Neuronal stem cell (in vitro differentiated cells): Measurements from ENCODE around the gene TRAPPC13.
"Not testable (repeated sequence)": the region's sequence is repeated elsewhere in the genome, so short reads cannot be mapped to it uniquely, and the experiment has no call there.

Experiments used
- DNase-seq: peaks from one replicate; pipeline ENCODE4 v3.0.0-alpha.2; 2013; ENCODE audit warnings: low spot score
- H2AFZ ChIP-seq: one replicate; pipeline ENCODE4 v1.6.1; 2013; ENCODE audit warnings: mild to moderate bottlenecking, low read length, inconsistent platforms
- H2AK5ac ChIP-seq: 2 replicates; pipeline ENCODE4 v1.6.1; 2013; ENCODE audit warnings: low read depth, mild to moderate bottlenecking, inconsistent platforms, low read length, moderate library complexity, mixed read lengths
- H2BK120ac ChIP-seq: 2 replicates; pipeline ENCODE4 v1.6.1; 2013; ENCODE audit warnings: low read depth, mild to moderate bottlenecking, inconsistent platforms, low read length, moderate library complexity, mixed read lengths
- H2BK12ac ChIP-seq: one replicate; pipeline ENCODE4 v1.6.1; 2013; ENCODE audit warnings: low read length, inconsistent platforms
- H2BK15ac ChIP-seq: 2 replicates; pipeline ENCODE4 v1.6.1; 2013; ENCODE audit warnings: mild to moderate bottlenecking, low read length, inconsistent platforms, mixed read lengths
- H2BK5ac ChIP-seq: one replicate; pipeline ENCODE4 v1.6.1; 2013; ENCODE audit warnings: inconsistent platforms, mild to moderate bottlenecking, low read length, moderate library complexity
- H3K14ac ChIP-seq: one replicate; pipeline ENCODE4 v1.6.1; 2013; ENCODE audit warnings: low read length, inconsistent platforms
- H3K18ac ChIP-seq: 2 replicates; pipeline ENCODE4 v1.6.1; 2013; ENCODE audit warnings: low read length, inconsistent platforms
- H3K23ac ChIP-seq: 2 replicates; pipeline ENCODE4 v1.6.1; 2013; ENCODE audit warnings: low read depth, mild to moderate bottlenecking, mixed read lengths, low read length, inconsistent platforms; ENCODE audit not compliant: poor library complexity
- H3K27ac ChIP-seq: replicated peaks from 3 replicates; pipeline ENCODE4 v1.5.1; 2013; ENCODE audit warnings: low read length, inconsistent platforms
- H3K27me3 ChIP-seq, 3 experiments: 2 replicates each; pipeline ENCODE4 v1.6.1; 2013; ENCODE audit warnings: low read length in 3 of 3, mild to moderate bottlenecking in 2 of 3, inconsistent platforms in 1 of 3, low read depth in 1 of 3, mixed read lengths in 1 of 3, moderate library complexity in 1 of 3; ENCODE audit not compliant: control insufficient read depth in 3 of 3, insufficient read depth in 3 of 3
- H3K36me3 ChIP-seq, 2 donors: replicated peaks in 1 of 2; 2 replicates each; pipeline ENCODE4 v1.6.1; 2013; ENCODE audit warnings: low read length in 2 of 2; ENCODE audit not compliant: control insufficient read depth in 2 of 2, insufficient read depth in 2 of 2
- H3K4ac ChIP-seq: 2 replicates; pipeline ENCODE4 v1.6.1; 2013; ENCODE audit warnings: inconsistent platforms, mild to moderate bottlenecking, low read length, moderate library complexity
- H3K4me1 ChIP-seq, 2 donors: 1 replicate in 1 of 2; 2 replicates in 1 of 2; pipeline ENCODE4 v1.6.1; 2013; ENCODE audit warnings: low read length in 2 of 2, low read depth in 1 of 2; ENCODE audit not compliant: control insufficient read depth in 2 of 2, insufficient read depth in 1 of 2
- H3K4me2 ChIP-seq: one replicate; pipeline ENCODE4 v1.6.1; 2013; ENCODE audit warnings: mild to moderate bottlenecking, low read length, inconsistent platforms; ENCODE audit not compliant: insufficient read depth, poor library complexity, severe bottlenecking
- H3K4me3 ChIP-seq, 2 donors: 2 replicates each; pipeline ENCODE4 v1.5.1; 2013; ENCODE audit warnings: low read length in 2 of 2, mild to moderate bottlenecking in 2 of 2, inconsistent platforms in 1 of 2, moderate library complexity in 1 of 2
- H3K79me1 ChIP-seq: one replicate; pipeline ENCODE4 v1.6.1; 2013; ENCODE audit warnings: low read depth, mild to moderate bottlenecking, inconsistent platforms, low read length, moderate library complexity
- H3K9ac ChIP-seq: one replicate; pipeline ENCODE4 v1.6.1; 2013; ENCODE audit warnings: mild to moderate bottlenecking, low read depth, low read length, inconsistent platforms; ENCODE audit not compliant: poor library complexity
- H3K9me3 ChIP-seq, 2 donors: replicated peaks in 1 of 2; 2 replicates each; pipeline versions ENCODE3 to v1.6.1; 2013; ENCODE audit warnings: low read length in 2 of 2, mild to moderate bottlenecking in 2 of 2, inconsistent platforms in 1 of 2, low read depth in 1 of 2, mixed read lengths in 1 of 2, moderate library complexity in 1 of 2; ENCODE audit not compliant: control insufficient read depth in 2 of 2, insufficient read depth in 1 of 2
- H4K8ac ChIP-seq: one replicate; pipeline ENCODE4 v1.6.1; 2013; ENCODE audit warnings: low read depth, mild to moderate bottlenecking, inconsistent platforms, low read length, moderate library complexity
- H4K91ac ChIP-seq: one replicate; pipeline ENCODE4 v1.6.1; 2013; ENCODE audit warnings: low read length, low read depth, mild to moderate bottlenecking, inconsistent platforms; ENCODE audit not compliant: poor library complexity
- WGBS, 2 donors: extraction: QIAGEN DNeasy Blood & Tissue Kit; methylation state at CpG; one replicate each; pipeline ENCODE4 v1.1.7; 2013; ENCODE audit warnings: missing lambda C conversion rate in 2 of 2, mixed read lengths in 1 of 2; ENCODE audit not compliant: insufficient read length in 2 of 2, insufficient replicate concordance in 1 of 2; ENCODE audit errors: extremely low coverage in 2 of 2; 5-methylcytosine and 5-hydroxymethylcytosine counted together

Gene TRAPPC13

DNA sequence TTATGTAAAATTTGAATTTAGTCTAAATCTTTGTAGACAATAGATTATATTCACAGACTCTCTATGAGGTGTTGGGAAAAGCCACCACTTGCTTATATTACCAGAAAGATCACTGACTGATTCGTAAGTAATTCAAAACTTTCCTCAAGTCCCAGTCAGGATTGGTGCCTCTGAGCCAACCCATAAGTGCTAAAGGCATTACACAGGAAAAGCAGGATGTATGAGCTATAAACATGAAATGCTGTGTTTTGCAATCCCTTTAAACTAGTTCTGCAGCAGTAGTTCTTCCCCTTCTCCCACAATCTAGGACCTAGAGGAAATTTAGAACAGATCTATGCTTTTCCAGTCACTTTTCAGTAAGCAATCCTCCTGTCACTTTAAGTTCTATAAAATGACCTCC lies 48.0 kb downstream of the TRAPPC13 start:
- H3K9me3 ChIP-seq: no peaks in the 10 kb centered on the region
- no peak overlapping the region for H4K91ac ChIP-seq
- H2AK5ac ChIP-seq: no peak overlapping the region
- H3K27me3 ChIP-seq: no peaks in the 10 kb centered on the region
- no peak overlapping the region for H3K14ac ChIP-seq
- no peak overlapping the region for H3K4me2 ChIP-seq
- no CpG with 5 or more reads among the region's 1 CpG for WGBS, 2 donors
- H3K4me1 ChIP-seq: no peaks in the 10 kb centered on the region
- H3K9ac ChIP-seq: no peak overlapping the region
- H2BK120ac ChIP-seq: no peak overlapping the region
- H3K4me3 ChIP-seq: no peak overlapping the region
- no peak overlapping the region for H3K4ac ChIP-seq
- H3K27ac ChIP-seq: no peak overlapping the region
- no peak overlapping the region for H2BK12ac ChIP-seq
- H4K8ac ChIP-seq: no peak overlapping the region
- no peak overlapping the region for H3K18ac ChIP-seq
- no peak overlapping the region for H2BK15ac ChIP-seq
- no peak overlapping the region for H3K23ac ChIP-seq
- DNase-seq: no peak
- no peak overlapping the region for H2AFZ ChIP-seq
- peaks cover 0 to 42% of the 10 kb centered on the region in 2 donors for H3K36me3 ChIP-seq
- H3K79me1 ChIP-seq: peaks cover 1% of the 10 kb centered on the region
- H2BK5ac ChIP-seq: no peak overlapping the region

DNA sequence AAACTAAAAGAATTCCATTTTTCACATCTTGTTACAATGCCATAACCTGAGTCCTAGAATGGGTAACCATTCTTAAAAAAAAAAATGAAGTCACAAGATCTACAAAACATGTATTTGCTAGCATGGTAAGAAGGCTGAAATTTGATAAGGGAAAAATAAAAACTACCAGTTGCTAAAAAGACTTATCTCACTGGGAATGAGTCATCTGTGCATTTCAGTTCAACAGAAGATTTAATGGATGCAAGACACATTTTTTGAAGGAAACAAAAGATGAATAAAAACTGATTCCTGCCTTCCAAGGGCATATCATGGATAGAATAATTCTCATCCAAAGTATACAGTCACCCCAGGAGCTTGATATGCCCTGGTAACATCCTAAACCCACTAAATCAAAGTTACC lies 49.9 kb downstream of the TRAPPC13 start:
- no peak overlapping the region for H2AFZ ChIP-seq
- H3K23ac ChIP-seq: no peak overlapping the region
- H3K4ac ChIP-seq: no peak overlapping the region
- H3K18ac ChIP-seq: no peak overlapping the region
- no peak for DNase-seq
- no peak overlapping the region for H3K9ac ChIP-seq
- H2BK120ac ChIP-seq: no peak overlapping the region
- no peak overlapping the region for H2BK5ac ChIP-seq
- H3K79me1 ChIP-seq: peaks cover 1% of the 10 kb centered on the region
- H3K27ac ChIP-seq: no peak overlapping the region
- no peak overlapping the region for H2BK12ac ChIP-seq
- H3K4me3 ChIP-seq: no peak overlapping the region
- no peak overlapping the region for H4K8ac ChIP-seq
- no peak overlapping the region for H3K14ac ChIP-seq
- no peaks in the 10 kb centered on the region for H3K27me3 ChIP-seq
- no peaks in the 10 kb centered on the region for H3K9me3 ChIP-seq
- no peak overlapping the region for H2BK15ac ChIP-seq
- no peak overlapping the region for H4K91ac ChIP-seq
- no peak overlapping the region for H2AK5ac ChIP-seq
- no peak overlapping the region for H3K4me2 ChIP-seq
- H3K4me1 ChIP-seq: no peaks in the 10 kb centered on the region
- H3K36me3 ChIP-seq: peaks cover 0 to 41% of the 10 kb centered on the region in 2 donors

DNA sequence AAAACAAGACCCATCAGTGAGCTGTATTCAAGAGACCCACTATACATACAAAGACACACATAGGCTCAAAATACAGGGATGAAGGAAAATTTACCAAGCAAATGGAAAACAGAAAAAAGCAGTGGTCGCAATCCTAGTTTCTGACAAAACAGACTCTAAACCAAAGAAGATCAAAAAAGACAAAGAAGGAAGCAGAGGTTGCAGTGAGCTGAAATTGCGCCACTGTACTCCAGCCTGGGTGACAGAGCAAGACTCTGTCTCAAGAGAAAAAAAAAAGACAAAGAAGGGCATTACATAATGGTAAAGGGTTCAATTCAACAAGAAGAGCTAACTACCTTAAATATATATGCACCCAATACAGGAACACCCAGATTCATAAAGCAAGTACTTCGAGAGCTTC lies 51.2 kb downstream of the TRAPPC13 start:
- DNase-seq, H2AFZ ChIP-seq, H3K9me3 ChIP-seq, H3K4me3 ChIP-seq, H3K27ac ChIP-seq, H3K4me1 ChIP-seq, H4K91ac ChIP-seq, H2BK15ac ChIP-seq, H3K23ac ChIP-seq, H3K4me2 ChIP-seq, H2BK12ac ChIP-seq, H3K9ac ChIP-seq, H2BK5ac ChIP-seq, H3K79me1 ChIP-seq, H2AK5ac ChIP-seq, H3K27me3 ChIP-seq, H3K14ac ChIP-seq, H3K18ac ChIP-seq, H2BK120ac ChIP-seq, H4K8ac ChIP-seq, H3K4ac ChIP-seq: not testable (repeated sequence)
- no CpG with 5 or more reads among the region's 3 CpGs for WGBS, 2 donors
- peaks cover 0 to 39% of the 10 kb centered on the region in 2 donors for H3K36me3 ChIP-seq

DNA sequence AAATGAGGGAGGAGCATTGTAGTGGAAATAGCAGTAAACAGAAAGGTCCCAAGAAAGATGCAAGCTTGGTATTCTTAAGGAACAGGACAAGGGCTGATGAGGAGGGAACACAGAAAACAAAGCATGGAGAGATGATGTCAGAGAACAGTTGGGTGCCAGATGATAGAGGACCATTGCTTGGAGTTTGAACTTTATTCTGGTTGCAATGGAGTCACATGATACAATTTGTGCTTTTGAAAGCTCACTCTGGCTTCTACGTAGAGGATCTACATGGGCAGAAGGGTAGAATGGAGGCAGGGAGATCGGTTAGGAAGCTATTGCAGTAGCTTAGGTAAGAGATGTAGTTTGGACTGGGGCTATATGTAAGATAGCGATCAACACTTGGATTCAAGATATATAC lies 57.3 kb downstream of the TRAPPC13 start:
- no peaks in the 10 kb centered on the region for H3K4me1 ChIP-seq
- H3K36me3 ChIP-seq: peaks cover 0 to 57% of the 10 kb centered on the region in 2 donors
- no peak overlapping the region for H3K18ac ChIP-seq
- H4K91ac ChIP-seq: no peak overlapping the region
- no peak overlapping the region for H2BK15ac ChIP-seq
- H2AK5ac ChIP-seq: no peak overlapping the region
- no peak overlapping the region for H2BK5ac ChIP-seq
- no peak overlapping the region for H3K23ac ChIP-seq
- H4K8ac ChIP-seq: no peak overlapping the region
- H3K27ac ChIP-seq: no peak overlapping the region
- no peak overlapping the region for H3K9ac ChIP-seq
- no peaks in the 10 kb centered on the region for H3K27me3 ChIP-seq
- DNase-seq: no peak
- no peak overlapping the region for H2BK120ac ChIP-seq
- no peak overlapping the region for H2AFZ ChIP-seq
- H3K9me3 ChIP-seq: no peaks in the 10 kb centered on the region
- H3K14ac ChIP-seq: no peak overlapping the region
- WGBS, 2 donors: no CpG with 5 or more reads among the region's 3 CpGs
- H3K4me3 ChIP-seq: no peak overlapping the region
- H3K4ac ChIP-seq: no peak overlapping the region
- H2BK12ac ChIP-seq: no peak overlapping the region
- H3K4me2 ChIP-seq: no peak overlapping the region
- H3K79me1 ChIP-seq: no peaks in the 10 kb centered on the region
